AG04449 (cell line): ENCODE results near the gene EPB41L3.

Experiments used
- CTCF ChIA-PET: fragments of 350-600 bp; formaldehyde crosslinking; extraction: SDS; loops from one replicate; lab custom pipeline; 2021; ENCODE audit warnings: antibody characterized with exemption; lab: Yijun Ruan, JAX
- POLR2A ChIA-PET: fragments of 400-600, 350-600 bp; formaldehyde crosslinking; extraction: SDS; loops from one replicate; lab custom pipeline; 2020; ENCODE audit warnings: antibody characterized with exemption, inconsistent platforms; lab: Yijun Ruan, JAX
- DNase-seq: peaks from one replicate; pipeline ENCODE4 v3.0.0-alpha.2; 2010; ENCODE audit warnings: low read depth, low spot score
- H3K4me3 ChIP-seq: 2 replicates; pipeline ENCODE4 v1.5.1; 2011; ENCODE audit warnings: low read depth, mild to moderate bottlenecking, control low read depth, low read length
- CTCF ChIP-seq: IDR thresholded peaks from one replicate; pipeline ENCODE4 v1.5.1; 2011; ENCODE audit warnings: mild to moderate bottlenecking, moderate library complexity, low read length, control low read depth, inconsistent platforms; ENCODE audit not compliant: insufficient read depth; ENCODE audit errors: missing control alignments

Gene EPB41L3

DNA sequence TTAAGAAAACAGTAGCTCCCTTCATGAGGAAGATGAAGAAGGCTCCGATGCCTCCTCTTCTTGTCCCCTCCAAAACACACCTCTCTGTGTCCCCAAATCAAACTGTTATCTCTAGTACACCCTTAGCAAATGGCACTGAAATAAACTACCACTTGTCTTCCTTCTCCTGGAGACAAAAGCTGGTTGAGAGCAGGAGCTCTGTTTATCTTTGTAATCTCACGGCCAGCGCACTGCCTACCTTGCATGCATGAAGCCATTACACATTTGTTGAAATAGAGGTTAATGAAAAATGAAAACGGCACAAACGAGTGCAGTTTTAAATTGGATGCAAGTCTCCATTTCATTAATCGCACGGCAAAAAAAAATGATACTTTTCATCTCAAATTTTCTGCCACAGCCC lies 113.7 kb downstream of the EPB41L3 start:
- CTCF ChIA-PET: no interaction called here
- POLR2A ChIA-PET: no interaction called here
- DNase-seq: no peak
- no peak for TF ChIP-seq CTCF
- H3K4me3 ChIP-seq: no peak overlapping the region

- CTCF ChIA-PET: no interaction called here
- POLR2A ChIA-PET: no interaction called here
- no peak for TF ChIP-seq CTCF
These were observed 114.1 kb downstream of the EPB41L3 start for GRCh38 chr18:5429681-5430080.

GRCh38 chr18:5425721-5426120 lies 118.1 kb downstream of the EPB41L3 start:
- no peak overlapping the region for H3K4me3 ChIP-seq
- POLR2A ChIA-PET: no interaction called here

More at GRCh38 chr18:5429681-5430080, 114.1 kb downstream of the EPB41L3 start:
- H3K4me3 ChIP-seq: no peak overlapping the region
- DNase-seq: no peak

DNA sequence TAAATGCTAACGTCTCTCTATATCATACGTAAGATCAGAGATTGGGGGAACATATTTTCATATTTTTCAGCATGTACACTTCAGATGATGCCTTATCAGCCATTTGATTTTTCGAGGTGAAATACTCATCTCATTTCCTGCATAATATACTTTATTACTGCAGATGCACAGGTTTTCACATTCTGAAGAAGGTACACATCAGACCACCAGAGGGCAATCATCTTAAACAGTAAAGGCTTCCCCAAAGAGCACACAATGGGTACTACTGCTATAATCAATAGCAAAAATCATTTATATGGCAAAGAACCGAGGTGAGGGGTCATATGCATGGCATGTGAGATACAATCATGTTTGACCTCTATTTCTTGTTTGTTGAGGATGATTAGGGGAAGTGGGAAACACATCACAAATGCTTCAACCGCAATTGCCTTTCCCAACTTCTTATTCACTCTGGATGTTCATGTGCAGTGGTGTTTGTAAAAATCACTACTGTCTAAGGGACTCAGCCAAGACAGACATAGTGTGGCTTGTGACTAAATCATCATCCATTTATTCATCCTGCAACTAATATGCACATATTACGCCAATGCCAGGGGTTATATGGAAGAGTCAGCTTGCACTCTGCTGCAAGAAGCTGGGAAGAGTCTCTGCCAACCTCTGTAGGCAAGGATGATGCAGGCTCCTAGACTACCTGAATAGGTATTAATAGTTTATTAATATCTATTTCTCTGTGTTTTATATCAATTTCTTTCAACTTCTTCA lies 118.7 kb downstream of the EPB41L3 start:
- ChIA-PET POLR2A (no interaction called here), CTCF (no interaction called here)
- no peak for DNase-seq
- H3K4me3 ChIP-seq: no peak overlapping the region
- TF ChIP-seq CTCF: peak; percentile 13

More at GRCh38 chr18:5425721-5426120, 118.1 kb downstream of the EPB41L3 start:
- CTCF ChIA-PET: no interaction called here
- no peak for DNase-seq
- no peak for TF ChIP-seq CTCF

DNA sequence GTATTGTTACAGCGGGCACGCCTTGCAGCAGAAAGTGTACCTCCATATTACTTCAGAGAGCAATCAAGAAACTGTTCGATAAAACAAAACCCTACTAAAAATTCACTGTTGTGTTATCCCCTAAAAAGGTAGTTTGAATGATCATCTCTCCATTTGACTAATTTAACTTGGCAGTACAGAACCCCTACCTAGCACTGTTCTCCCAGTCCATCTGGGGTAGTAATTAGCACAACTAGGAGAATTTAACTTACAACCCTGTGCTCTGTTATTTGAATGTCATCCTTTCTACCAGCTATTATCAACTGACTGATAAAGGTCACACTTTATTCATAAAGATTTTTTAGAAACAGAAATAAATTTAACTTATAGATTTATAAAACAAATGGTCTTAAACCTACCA lies 121.2 kb downstream of the EPB41L3 start:
- no peak overlapping the region for H3K4me3 ChIP-seq
- TF ChIP-seq CTCF: no peak
- ChIA-PET POLR2A (no interaction called here), CTCF (no interaction called here)
- no peak for DNase-seq

DNA sequence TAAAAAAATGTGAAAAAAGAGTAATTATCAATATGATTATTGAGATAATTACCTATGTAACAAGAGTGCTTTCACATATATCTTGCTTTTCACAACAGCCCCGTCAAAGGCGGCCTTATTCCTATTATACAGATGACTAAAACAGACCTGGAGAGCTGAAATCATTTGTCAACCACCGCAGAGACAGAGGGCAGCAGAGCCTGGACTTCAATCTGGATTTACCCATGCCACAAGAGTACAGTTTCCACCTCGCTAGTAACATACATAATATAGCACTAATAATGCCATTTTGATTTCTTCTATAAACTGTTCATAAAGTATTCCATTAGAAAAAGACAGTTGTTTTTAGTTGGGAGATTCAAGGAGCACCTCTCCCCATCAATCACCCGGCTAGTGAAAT lies 121.8 kb downstream of the EPB41L3 start:
- CTCF ChIA-PET: interaction anchor here (1.2 kb wide), 1 partner anchor 124 kb away, joined by 6 read pairs; no protein-coding TSS in a partner anchor
- H3K4me3 ChIP-seq: no peak overlapping the region
- POLR2A ChIA-PET: no interaction called here
- no peak for DNase-seq
- no peak for TF ChIP-seq CTCF
